Stimulated activated CD4-positive, alpha-beta T cell treated with anti-CD3 and anti-CD28 coated beads, Interleukin-4, amount 100 ng/mL, for 48 hours (primary cell): ENCODE results near the gene MED31.
"Not testable (repeated sequence)": the region's sequence is repeated elsewhere in the genome, so short reads cannot be mapped to it uniquely, and the experiment has no call there.

ENCODE experiments used
- DNase-seq, 2 donors: peaks; one replicate each; pipeline ENCODE4 v3.0.0-alpha.2; 2020; ENCODE audit warnings: low read depth in 2 of 2

MED31 gene

GRCh38 chr17:6677158-6677831 is 25.9 kb upstream of the MED31 start:
- no peak for DNase-seq

- no peak for DNase-seq
Observed at GRCh38 chr17:6676802-6677157, 25.4 kb upstream of the MED31 start.

- DNase-seq, result no peak
Observed at GRCh38 chr17:6675201-6675825, 23.9 kb upstream of the MED31 start.

- DNase-seq, result no peak
Observed at GRCh38 chr17:6674586-6674985, 23.2 kb upstream of the MED31 start.

GRCh38 chr17:6671431-6671830 is 20.0 kb upstream of the MED31 start:
- no peak for DNase-seq

- DNase-seq, result no peak
Observed at GRCh38 chr17:6670999-6671398, 19.6 kb upstream of the MED31 start.

- no peak for DNase-seq
Observed at GRCh38 chr17:6670571-6670970, 19.2 kb upstream of the MED31 start.

- no peak for DNase-seq
Observed at GRCh38 chr17:6669479-6670212, 18.2 kb upstream of the MED31 start.

- no peak for DNase-seq
Observed at GRCh38 chr17:6668727-6669425, 17.5 kb upstream of the MED31 start.

GRCh38 chr17:6668219-6668618 is 16.8 kb upstream of the MED31 start:
- DNase-seq, result no peak

- no peak for DNase-seq
Observed at GRCh38 chr17:6667516-6667915, 16.1 kb upstream of the MED31 start.

GRCh38 chr17:6666557-6666956 is 15.2 kb upstream of the MED31 start:
- DNase-seq, result no peak

GRCh38 chr17:6666077-6666521 is 14.7 kb upstream of the MED31 start:
- peak in 1 of 2 donors; percentile 34 for DNase-seq

- DNase-seq, result not testable (repeated sequence)
Observed at GRCh38 chr17:6663200-6663599, 11.8 kb upstream of the MED31 start.

- DNase-seq, result no peak
Observed at GRCh38 chr17:6661464-6661848, 10.1 kb upstream of the MED31 start.

GRCh38 chr17:6660805-6661463 is 9.5 kb upstream of the MED31 start:
- no peak for DNase-seq

- DNase-seq, result no peak
Observed at GRCh38 chr17:6660101-6660500, 8.7 kb upstream of the MED31 start.

GRCh38 chr17:6658411-6658810 is 7.0 kb upstream of the MED31 start:
- DNase-seq, result not testable (repeated sequence)

GRCh38 chr17:6657633-6658287 is 6.4 kb upstream of the MED31 start:
- DNase-seq, result no peak

- peak in 1 of 2 donors; percentile 59 for DNase-seq
Observed at GRCh38 chr17:6656797-6657632, 5.6 kb upstream of the MED31 start.
